Uterus (tissue), 4 donors: ENCODE measurements around the gene LDLR. TPM values are rescaled to one million over a fixed set of nuclear protein-coding genes. Genes with fewer than 3 reads are reported as not detected.
"Not testable (repeated sequence)": the region's sequence is repeated elsewhere in the genome, so short reads cannot be mapped to it uniquely, and the experiment has no call there.

Experiments used
- DNase-seq, 2 donors: peaks; one replicate each; pipeline ENCODE4 v3.0.0-alpha.2; 2019 to 2020
- H3K27ac ChIP-seq, 2 donors: fragments of 200-600 bp; sonication (generic); 1 replicate in 1 of 2; 2 replicates in 1 of 2; pipeline ENCODE4 v1.5.1; 2016 to 2018
- H3K27me3 ChIP-seq, 2 donors: fragments of 200-600 bp; sonication (generic); one replicate each; pipeline ENCODE4 v1.5.1; 2018 to 2019; ENCODE audit warnings: control low read depth in 1 of 2
- H3K36me3 ChIP-seq, 2 donors: fragments of 200-600 bp; sonication (generic); one replicate each; pipeline ENCODE4 v1.5.1; 2019; ENCODE audit warnings: control low read depth in 1 of 2
- H3K4me1 ChIP-seq, 2 donors: fragments of 200-600 bp; sonication (generic); one replicate each; pipeline ENCODE4 v1.5.1; 2018 to 2019; ENCODE audit warnings: control low read depth in 1 of 2
- H3K4me3 ChIP-seq, 2 donors: fragments of 200-600 bp; sonication (generic); 1 replicate in 1 of 2; 2 replicates in 1 of 2; pipeline ENCODE4 v1.5.1; 2018 to 2019; ENCODE audit warnings: mild to moderate bottlenecking in 1 of 2
- H3K9me3 ChIP-seq, 2 donors: fragments of 200-600 bp; sonication (generic); one replicate each; pipeline ENCODE4 v1.5.1; 2019; ENCODE audit warnings: control low read depth in 1 of 2
- CTCF ChIP-seq, 4 experiments: fragments of 200-600 bp in 2 of 4; fragments of 450-650 bp in 2 of 4; sonication (generic) in 2 of 4; IDR thresholded peaks; one replicate each; pipeline ENCODE4 v1.5.1; 2016 to 2019; ENCODE audit warnings: antibody characterized with exemption in 4 of 4, mild to moderate bottlenecking in 2 of 4, moderate library complexity in 1 of 4
- POLR2A ChIP-seq, 2 donors: fragments of 450-650 bp; IDR thresholded peaks; one replicate each; pipeline ENCODE4 v1.6.1; 2016; ENCODE audit warnings: antibody characterized with exemption in 2 of 2, mild to moderate bottlenecking in 1 of 2, moderate library complexity in 1 of 2
- intact Hi-C: fragments of 100-400 bp; cut with DNase I; formaldehyde crosslinking; loops from one replicate; pipeline ENCODE4 v1.15.1; 2023; ENCODE audit warnings: low total_unique reads
- total RNA-seq, 4 donors: library from RNA; depleted of rRNA in 3 of 4; stranded (reverse); fragments of >200 nt in 3 of 4; gene quantifications; one replicate each; pipeline versions ENCODE4 v1.1.0 to v1.2.4, GENCODE V29; 2014 to 2023
- donor health status: DM: yes; HTN: yes; CAD: no.

Gene LDLR
- total RNA-seq, 4 donors from 2014 or later: 7.9 to 55.3 (median 48.8) TPM

- Histone ChIP-seq H3K27ac (no peak overlapping the region), H3K36me3 (no peaks in the 10 kb centered on the region), H3K9me3 (no peaks in the 10 kb centered on the region), H3K27me3 (no peaks in the 10 kb centered on the region), H3K4me3 (no peak overlapping the region), H3K4me1 (no peaks in the 10 kb centered on the region)
- TF ChIP-seq CTCF (IDR thresholded peaks at IDR 0.05): no peak
- TF ChIP-seq POLR2A (IDR thresholded peaks at IDR 0.05): no peak
- DNase-seq: no peak
- intact Hi-C loops: no loop called here
These were observed 9.1 kb downstream of the LDLR start for GRCh38 chr19:11098327-11098726.

GRCh38 chr19:11098861-11099260 lies 9.6 kb downstream of the LDLR start:
- H3K9me3 ChIP-seq: no peaks in the 10 kb centered on the region
- H3K27ac ChIP-seq: no peak overlapping the region
- no peak overlapping the region for H3K4me3 ChIP-seq
- H3K27me3 ChIP-seq: no peaks in the 10 kb centered on the region
- no peaks in the 10 kb centered on the region for H3K4me1 ChIP-seq
- TF ChIP-seq POLR2A (IDR thresholded peaks at IDR 0.05) (no peak), CTCF (IDR thresholded peaks at IDR 0.05) (no peak)
- intact Hi-C loops: no loop called here
- H3K36me3 ChIP-seq: no peaks in the 10 kb centered on the region
- no peak for DNase-seq

GRCh38 chr19:11100049-11100448 lies 10.8 kb downstream of the LDLR start:
- Histone ChIP-seq H3K36me3 (no peaks in the 10 kb centered on the region), H3K9me3 (no peaks in the 10 kb centered on the region), H3K27ac (peak overlapping the region in 1 of 2 donors; percentile 5), H3K27me3 (no peaks in the 10 kb centered on the region), H3K4me1 (no peaks in the 10 kb centered on the region), H3K4me3 (no peak overlapping the region)
- TF ChIP-seq POLR2A (IDR thresholded peaks at IDR 0.05) (no peak), CTCF (IDR thresholded peaks at IDR 0.05) (no peak)
- intact Hi-C loops: no loop called here
- DNase-seq: no peak

GRCh38 chr19:11101057-11101456 lies 11.8 kb downstream of the LDLR start:
- H3K4me3 ChIP-seq: no peak overlapping the region
- DNase-seq: no peak
- no peak overlapping the region for H3K27ac ChIP-seq
- H3K4me1 ChIP-seq: no peaks in the 10 kb centered on the region
- intact Hi-C loops: no loop called here
- H3K27me3 ChIP-seq: no peaks in the 10 kb centered on the region
- H3K36me3 ChIP-seq: no peaks in the 10 kb centered on the region
- H3K9me3 ChIP-seq: no peaks in the 10 kb centered on the region
- TF ChIP-seq CTCF (IDR thresholded peaks at IDR 0.05) (no peak), POLR2A (IDR thresholded peaks at IDR 0.05) (no peak)

- H3K27ac ChIP-seq: no peak overlapping the region
- DNase-seq: no peak
- H3K36me3 ChIP-seq: no peaks in the 10 kb centered on the region
- H3K27me3 ChIP-seq: no peaks in the 10 kb centered on the region
- H3K9me3 ChIP-seq: no peaks in the 10 kb centered on the region
- intact Hi-C loops: no loop called here
- no peaks in the 10 kb centered on the region for H3K4me1 ChIP-seq
- TF ChIP-seq CTCF (IDR thresholded peaks at IDR 0.05) (no peak), POLR2A (IDR thresholded peaks at IDR 0.05) (no peak)
- no peak overlapping the region for H3K4me3 ChIP-seq
These were observed 13.7 kb downstream of the LDLR start for GRCh38 chr19:11102944-11103343.

- H3K27ac ChIP-seq, DNase-seq, H3K9me3 ChIP-seq, intact Hi-C loops, H3K4me3 ChIP-seq, H3K36me3 ChIP-seq, H3K27me3 ChIP-seq, H3K4me1 ChIP-seq: not testable (repeated sequence)
These were observed 14.4 kb downstream of the LDLR start for GRCh38 chr19:11103667-11104066.
